H1 (cell line): ENCODE measurements around the gene ARHGAP15. TPM values are rescaled to one million over a fixed set of nuclear protein-coding genes. Genes with fewer than 3 reads are reported as not detected.

Source experiments
- CTCF ChIA-PET: fragments of 300-600 bp; sonication (Branson Sonifier 250); formaldehyde crosslinking; loops from one replicate; lab custom pipeline; 2021; ENCODE audit not compliant: partially characterized antibody; lab: Charles Lee
- POLR2A ChIA-PET: fragments of 300-600 bp; sonication (Branson Sonifier 250); formaldehyde crosslinking; loops from one replicate; lab custom pipeline; 2021; ENCODE audit warnings: inconsistent platforms; ENCODE audit not compliant: partially characterized antibody; lab: Charles Lee
- DNase-seq, 2 experiments: peaks; one replicate each; pipeline versions ENCODE4 v3.0.0 to v3.0.0-alpha.2; 2010 to 2022; ENCODE audit warnings: low spot score in 2 of 2, low read depth in 1 of 2, mixed read lengths in 1 of 2
- FAIRE-seq: peaks from 2 replicates; lab custom pipeline; 2011; peaks lifted over from hg19 to GRCh38; lab: Jason Lieb, UNC
- H2AFZ ChIP-seq: 2 replicates; pipeline ENCODE4 v1.8.1; 2012; ENCODE audit warnings: low read length, inconsistent platforms
- H2AK5ac ChIP-seq: 2 replicates; pipeline ENCODE4 v1.6.1; 2013; ENCODE audit warnings: low read depth, low read length
- H2BK120ac ChIP-seq: replicated peaks from 2 replicates; pipeline ENCODE3; 2013; ENCODE audit warnings: low read depth, low read length, inconsistent platforms
- H2BK12ac ChIP-seq: 2 replicates; pipeline ENCODE4 v1.6.1; 2013; ENCODE audit warnings: low read depth, low read length
- H2BK15ac ChIP-seq: 2 replicates; pipeline ENCODE4 v1.6.1; 2013; ENCODE audit warnings: low read length
- H2BK20ac ChIP-seq: 2 replicates; pipeline ENCODE4 v1.6.1; 2013; ENCODE audit warnings: low read length
- H2BK5ac ChIP-seq: 2 replicates; pipeline ENCODE4 v1.6.1; 2013; ENCODE audit warnings: low read depth, low read length
- H3K14ac ChIP-seq: 2 replicates; pipeline ENCODE4 v1.6.1; 2013; ENCODE audit warnings: inconsistent platforms; ENCODE audit not compliant: insufficient read length
- H3K18ac ChIP-seq: 2 replicates; pipeline ENCODE4 v1.6.1; 2013; ENCODE audit warnings: low read length; ENCODE audit errors: extremely low read depth
- H3K23ac ChIP-seq: 2 replicates; pipeline ENCODE4 v1.6.1; 2013; ENCODE audit warnings: inconsistent platforms; ENCODE audit not compliant: insufficient read length
- H3K23me2 ChIP-seq: 2 replicates; pipeline ENCODE4 v1.6.1; 2013; ENCODE audit warnings: low read depth, low read length
- H3K27ac ChIP-seq: 2 replicates; pipeline ENCODE4 v1.6.1; 2011; ENCODE audit warnings: low read depth, low read length, inconsistent platforms
- H3K27me3 ChIP-seq, 4 experiments: replicated peaks in 1 of 4; 1 replicate in 1 of 4; 2 replicates in 3 of 4; pipeline versions ENCODE4 v1.6.1 to v1.8.1; 2011 to 2013; ENCODE audit warnings: low read length in 3 of 4, mild to moderate bottlenecking in 3 of 4, inconsistent platforms in 2 of 4, mixed read lengths in 2 of 4, moderate library complexity in 1 of 4; ENCODE audit not compliant: control insufficient read depth in 3 of 4, insufficient read depth in 3 of 4; ENCODE audit errors: extremely low read depth in 1 of 4
- H3K36me3 ChIP-seq, 4 experiments: 2 replicates each; pipeline versions ENCODE4 v1.6.1 to v1.8.1; 2011 to 2013; ENCODE audit warnings: mild to moderate bottlenecking in 4 of 4, low read length in 3 of 4, moderate library complexity in 2 of 4, control low read depth in 1 of 4, inconsistent platforms in 1 of 4; ENCODE audit not compliant: insufficient read depth in 4 of 4, control insufficient read depth in 2 of 4
- H3K4ac ChIP-seq: replicated peaks from 2 replicates; pipeline ENCODE3; 2013; ENCODE audit warnings: low read length, low read depth, mixed read lengths, inconsistent platforms; ENCODE audit not compliant: insufficient read length
- H3K4me1 ChIP-seq, 4 experiments: replicated peaks in 1 of 4; 1 replicate in 1 of 4; 2 replicates in 3 of 4; pipeline versions ENCODE4 v1.6.1 to v1.8.1; 2011 to 2013; ENCODE audit warnings: low read length in 3 of 4, inconsistent platforms in 2 of 4, mixed read lengths in 1 of 4; ENCODE audit not compliant: insufficient read depth in 4 of 4, control insufficient read depth in 3 of 4
- H3K4me2 ChIP-seq, 2 experiments: 2 replicates each; pipeline versions ENCODE4 v1.6.1 to v1.8.1; 2011 to 2013; ENCODE audit warnings: low read depth in 2 of 2, low read length in 2 of 2, control low read depth in 1 of 2, inconsistent platforms in 1 of 2, mild to moderate bottlenecking in 1 of 2; ENCODE audit not compliant: insufficient read depth in 1 of 2
- H3K4me3 ChIP-seq, 4 experiments: fragments of 200-600, 300-600 bp in 1 of 4; sonication (generic), shearing (Covaris generic), sonication (Bioruptor Twin) in 1 of 4; 2 replicates each; pipeline versions ENCODE4 v1.5.1 to v1.8.1; 2011 to 2016; ENCODE audit warnings: low read length in 4 of 4, low read depth in 3 of 4, control low read depth in 2 of 4, inconsistent platforms in 2 of 4, mild to moderate bottlenecking in 2 of 4, mixed read lengths in 1 of 4, moderate library complexity in 1 of 4; ENCODE audit not compliant: insufficient read depth in 2 of 4; ENCODE audit errors: extremely low read depth in 1 of 4
- H3K56ac ChIP-seq: replicated peaks from 2 replicates; pipeline ENCODE3; 2013; ENCODE audit warnings: low read depth, mild to moderate bottlenecking, mixed read lengths, low read length, inconsistent platforms; ENCODE audit not compliant: insufficient read length
- H3K79me1 ChIP-seq: 2 replicates; pipeline ENCODE4 v1.6.1; 2013; ENCODE audit warnings: low read depth, low read length, control low read depth
- H3K79me2 ChIP-seq, 2 experiments: 2 replicates each; pipeline versions ENCODE4 v1.6.1 to v1.8.1; 2012 to 2013; ENCODE audit warnings: low read length in 2 of 2, mild to moderate bottlenecking in 2 of 2, inconsistent platforms in 1 of 2; ENCODE audit not compliant: insufficient read depth in 2 of 2, control insufficient read depth in 1 of 2
- H3K9ac ChIP-seq, 4 experiments: replicated peaks in 1 of 4; 1 replicate in 1 of 4; 2 replicates in 3 of 4; pipeline versions ENCODE4 v1.6.1 to v1.8.1; 2011 to 2013; ENCODE audit warnings: low read depth in 3 of 4, low read length in 3 of 4, control low read depth in 2 of 4, mild to moderate bottlenecking in 2 of 4, moderate library complexity in 2 of 4, inconsistent platforms in 1 of 4; ENCODE audit errors: extremely low read depth in 1 of 4
- H3K9me3 ChIP-seq, 2 experiments: 2 replicates each; pipeline versions ENCODE4 v1.6.1 to v1.8.1; 2012 to 2013; ENCODE audit warnings: mild to moderate bottlenecking in 2 of 2, moderate library complexity in 2 of 2, control low read depth in 1 of 2, inconsistent platforms in 1 of 2, low read depth in 1 of 2, low read length in 1 of 2, mixed read lengths in 1 of 2; ENCODE audit not compliant: insufficient read depth in 2 of 2
- H4K20me1 ChIP-seq, 2 experiments: replicated peaks in 1 of 2; 2 replicates each; pipeline versions ENCODE3 to v1.8.1; 2011 to 2013; ENCODE audit warnings: inconsistent platforms in 2 of 2, low read length in 2 of 2, mild to moderate bottlenecking in 1 of 2; ENCODE audit not compliant: insufficient read depth in 2 of 2, control insufficient read depth in 1 of 2
- H4K5ac ChIP-seq: 2 replicates; pipeline ENCODE4 v1.6.1; 2013; ENCODE audit warnings: low read length, low read depth, mixed read lengths, inconsistent platforms; ENCODE audit not compliant: insufficient read length
- H4K8ac ChIP-seq: 2 replicates; pipeline ENCODE4 v1.8.0; 2013; ENCODE audit warnings: mild to moderate bottlenecking, moderate library complexity, low read length, inconsistent platforms; ENCODE audit not compliant: insufficient read depth; ENCODE audit errors: extremely low read depth
- H4K91ac ChIP-seq: replicated peaks from 2 replicates; pipeline ENCODE3; 2013; ENCODE audit warnings: low read length, mixed read lengths, inconsistent platforms; ENCODE audit not compliant: insufficient read length
- BRCA1 ChIP-seq: IDR thresholded peaks from 2 replicates; pipeline ENCODE4 v1.6.1; 2012; ENCODE audit warnings: low read depth, low read length, improper control_type of control experiment
- CBX8 ChIP-seq: fragments of 300-800, 300-1000 bp; sonication (generic); IDR thresholded peaks from 2 replicates; pipeline ENCODE4 v1.7.1; 2016; ENCODE audit warnings: low read depth, low read length, borderline replicate concordance
- CHD1 ChIP-seq: IDR thresholded peaks from 2 replicates; pipeline ENCODE4 v1.6.1; 2012; ENCODE audit warnings: low read depth, low read length, improper control_type of control experiment
- EGR1 ChIP-seq: IDR thresholded peaks from 2 replicates; pipeline ENCODE4 v1.6.1; 2011; ENCODE audit warnings: low read depth, low read length, borderline replicate concordance
- KDM4A ChIP-seq: IDR thresholded peaks from one replicate; pipeline ENCODE4 v1.7.1; 2012; ENCODE audit warnings: low read depth, mild to moderate bottlenecking, moderate library complexity, low read length, inconsistent platforms; ENCODE audit not compliant: severe bottlenecking
- PHF8 ChIP-seq: fragments of 200-600 bp; sonication (generic); conservative IDR thresholded peaks from 2 replicates; pipeline ENCODE4 v1.7.1; 2012; ENCODE audit warnings: low read depth, mild to moderate bottlenecking, inconsistent platforms, low read length, moderate library complexity
- RBBP5 ChIP-seq: IDR thresholded peaks from 2 replicates; pipeline ENCODE4 v1.7.1; 2012; ENCODE audit warnings: low read depth, mild to moderate bottlenecking, inconsistent platforms, low read length, moderate library complexity, borderline replicate concordance
- SIN3A ChIP-seq, 2 experiments: IDR thresholded peaks in 1 of 2; conservative IDR thresholded peaks in 1 of 2; 2 replicates each; pipeline ENCODE4 v1.6.1; 2011 to 2012; ENCODE audit warnings: low read length in 2 of 2, improper control_type of control experiment in 1 of 2, low read depth in 1 of 2, mild to moderate bottlenecking in 1 of 2
- SP1 ChIP-seq: IDR thresholded peaks from 2 replicates; pipeline ENCODE4 v1.6.1; 2011; ENCODE audit warnings: low read depth, low read length
- TAF1 ChIP-seq: IDR thresholded peaks from 2 replicates; pipeline ENCODE4 v1.6.1; 2011; ENCODE audit warnings: mild to moderate bottlenecking, low read depth, low read length
- TEAD4 ChIP-seq: IDR thresholded peaks from 2 replicates; pipeline ENCODE4 v1.6.1; 2012; ENCODE audit warnings: low read depth, low read length, inconsistent platforms, mixed read lengths
- ZNF274 ChIP-seq: IDR thresholded peaks from 2 replicates; pipeline ENCODE4 v1.7.0; 2012; ENCODE audit warnings: low read length, borderline replicate concordance; ENCODE audit errors: extremely low read depth
- whole genome bisulfite sequencing, 2 experiments: shearing (Covaris generic) in 1 of 2; methylation state at CpG; one replicate each; pipeline versions ENCODE4 v1.1.6 to v1.1.7; 2013 to 2015; ENCODE audit warnings: low lambda C conversion rate in 2 of 2, mixed read lengths in 2 of 2, inconsistent platforms in 1 of 2, low coverage in 1 of 2, missing lambda C conversion rate in 1 of 2; ENCODE audit not compliant: insufficient replicate concordance in 2 of 2, insufficient coverage in 1 of 2, insufficient read length in 1 of 2; ENCODE audit errors: extremely low coverage in 1 of 2, missing lambda C conversion rate in 1 of 2; 5-methylcytosine and 5-hydroxymethylcytosine counted together
- polyA plus RNA-seq, 7 experiments: library from polyadenylated mRNA; depleted of rRNA in 3 of 7; stranded (reverse) in 5 of 7; unstranded in 2 of 7; fragments of >200 nt in 5 of 7; fragments of 200-250 nt in 2 of 7; gene quantifications; 1 replicate in 5 of 7; 2 replicates in 1 of 7; 4 replicates in 1 of 7; pipeline versions ENCODE4 v1.2.1 to v1.2.3, GENCODE V29; 2011 to 2013; ENCODE audit warnings: missing spikeins in 2 of 7, mixed read lengths in 2 of 7
- total RNA-seq: library from RNA; stranded (reverse); fragmentation: NEBNext Ultra II Directional; extraction: Animal tissue kit (Norgen Biotek cat#: 25700); gene quantifications from 2 replicates; pipeline ENCODE4 v1.2.1, GENCODE V29; 2021
- TF ChIP-seq, protein P1 (sequence below): IDR thresholded peaks from 2 replicates; pipeline ENCODE4 v1.6.1; 2011; ENCODE audit warnings: low read length, improper control_type of control experiment

ARHGAP15 gene
- total and polyA plus RNA-seq, 2 of the 8 experiments (the other 6 are each of a cell fraction or from before 2014, with no cell fraction given), result not detected

DNA sequence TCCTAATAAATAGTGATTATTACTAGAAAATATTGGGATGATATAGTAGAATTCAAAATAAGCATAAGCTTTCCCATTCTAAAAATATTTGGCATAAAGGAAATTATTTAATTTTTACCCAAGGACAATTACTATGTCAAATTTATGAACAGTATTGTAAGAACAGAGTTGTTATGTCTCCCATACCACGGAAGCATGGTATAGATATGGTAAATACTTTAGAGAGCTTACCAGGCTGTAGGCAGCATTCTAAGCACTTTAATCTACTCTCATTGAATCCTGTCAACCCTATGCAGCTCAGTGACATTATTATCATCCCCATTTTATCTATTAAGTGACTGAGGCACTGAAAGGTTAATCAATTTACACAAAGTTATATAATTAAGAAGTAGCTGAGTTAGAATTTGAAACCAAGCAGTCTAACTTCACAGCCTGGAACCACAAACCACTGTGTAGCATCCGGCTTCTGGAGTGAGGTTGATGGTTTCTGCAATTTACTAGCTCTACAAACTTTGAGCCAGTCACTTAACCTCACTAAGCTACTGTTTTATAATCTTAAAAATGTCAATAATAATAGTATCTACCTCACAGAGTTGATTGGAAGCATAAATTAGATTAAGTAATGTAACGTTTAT lies 323.7 kb downstream of the ARHGAP15 start:
- no peak for DNase-seq
- H3K14ac ChIP-seq, result no peak overlapping the region
- H3K4me1 ChIP-seq, result no peaks in the 10 kb centered on the region
- H2BK12ac ChIP-seq, result no peak overlapping the region
- no peak overlapping the region for H3K18ac ChIP-seq
- no peaks in the 10 kb centered on the region for H3K79me2 ChIP-seq
- H3K4ac ChIP-seq, result no peak overlapping the region
- H2BK120ac ChIP-seq, result no peak overlapping the region
- no peak overlapping the region for H2BK15ac ChIP-seq
- H3K23me2 ChIP-seq, result no peaks in the 10 kb centered on the region
- H3K79me1 ChIP-seq, result no peaks in the 10 kb centered on the region
- no peak overlapping the region for H2AFZ ChIP-seq
- ChIA-PET CTCF (interaction anchor here (1.4 kb wide), 1 partner anchor 169 kb away, joined by 4 read pairs; no protein-coding TSS in a partner anchor), POLR2A (no interaction called here)
- H3K4me2 ChIP-seq, result no peak overlapping the region
- H3K4me3 ChIP-seq, result no peak overlapping the region
- H4K5ac ChIP-seq, result no peak overlapping the region
- no peak for FAIRE-seq
- no peaks in the 10 kb centered on the region for H3K36me3 ChIP-seq
- no peak overlapping the region for H4K8ac ChIP-seq
- no peak for TF ChIP-seq SP1
- TF ChIP-seq PHF8, result no peak
- TF ChIP-seq SIN3A (conservative IDR thresholded peaks at IDR 0.05 in 1 of 2, IDR thresholded peaks at IDR 0.05 in 1 of 2; ENCODE audit: low read depth in 1 of 2, low read length in 2 of 2), result no peak
- TF ChIP-seq TEAD4, result no peak
- TF ChIP-seq, protein P1, sequence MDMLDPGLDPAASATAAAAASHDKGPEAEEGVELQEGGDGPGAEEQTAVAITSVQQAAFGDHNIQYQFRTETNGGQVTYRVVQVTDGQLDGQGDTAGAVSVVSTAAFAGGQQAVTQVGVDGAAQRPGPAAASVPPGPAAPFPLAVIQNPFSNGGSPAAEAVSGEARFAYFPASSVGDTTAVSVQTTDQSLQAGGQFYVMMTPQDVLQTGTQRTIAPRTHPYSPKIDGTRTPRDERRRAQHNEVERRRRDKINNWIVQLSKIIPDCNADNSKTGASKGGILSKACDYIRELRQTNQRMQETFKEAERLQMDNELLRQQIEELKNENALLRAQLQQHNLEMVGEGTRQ, result no peak
- no peak for TF ChIP-seq EGR1
- TF ChIP-seq RBBP5, result no peak
- TF ChIP-seq KDM4A, result no peak
- TF ChIP-seq TAF1, result no peak
- no peak for TF ChIP-seq ZNF274
- TF ChIP-seq CBX8, result no peak
- TF ChIP-seq CHD1, result no peak
- TF ChIP-seq BRCA1, result no peak
- no peaks in the 10 kb centered on the region for H3K27me3 ChIP-seq
- H3K9ac ChIP-seq, result no peak overlapping the region
- H3K23ac ChIP-seq, result no peak overlapping the region
- H3K56ac ChIP-seq, result no peak overlapping the region
- H2BK5ac ChIP-seq, result no peak overlapping the region
- no peak overlapping the region for H2BK20ac ChIP-seq
- no peaks in the 10 kb centered on the region for H4K20me1 ChIP-seq
- WGBS, 2 experiments, result 86% methylated on average over 3 of the region's 3 CpGs; no CpG with 5 or more reads in 1 of the 2 experiments
- H2AK5ac ChIP-seq, result no peak overlapping the region
- no peaks in the 10 kb centered on the region for H3K9me3 ChIP-seq
- no peak overlapping the region for H4K91ac ChIP-seq
- no peak overlapping the region for H3K27ac ChIP-seq
